HG03354 (cell line): ENCODE data around the gene NCEH1.

Source experiments
- ATAC-seq: cut with Tn5 transposase; IDR thresholded peaks from one replicate; pipeline ENCODE4 v1.9.1; 2021; ENCODE audit warnings: mild to moderate bottlenecking; ENCODE audit not compliant: unreplicated experiment, poor library complexity, severe bottlenecking

Gene NCEH1

GRCh38 chr3:172622156-172622555 lies 88.7 kb downstream of the NCEH1 start:
- no peak for ATAC-seq

- no peak for ATAC-seq
Measured at GRCh38 chr3:172617976-172618375, 92.9 kb downstream of the NCEH1 start.

- ATAC-seq, result no peak
Measured at GRCh38 chr3:172617013-172617706, 93.7 kb downstream of the NCEH1 start.

GRCh38 chr3:172616031-172616461 lies 94.8 kb downstream of the NCEH1 start:
- peak; percentile 65 for ATAC-seq

- ATAC-seq, result no peak
Measured at GRCh38 chr3:172615296-172615695, 95.6 kb downstream of the NCEH1 start.

- ATAC-seq, result no peak
Measured at GRCh38 chr3:172614340-172615274, 96.3 kb downstream of the NCEH1 start.

GRCh38 chr3:172613845-172614244 lies 97.0 kb downstream of the NCEH1 start:
- ATAC-seq, result no peak

- ATAC-seq, result no peak
Measured at GRCh38 chr3:172612871-172613678, 97.8 kb downstream of the NCEH1 start.

- ATAC-seq, result no peak
Measured at GRCh38 chr3:172609750-172610149, 101.1 kb downstream of the NCEH1 start.

- ATAC-seq, result no peak
Measured at GRCh38 chr3:172608575-172608974, 102.3 kb downstream of the NCEH1 start.

- ATAC-seq, result no peak
Measured at GRCh38 chr3:172607305-172608121, 103.4 kb downstream of the NCEH1 start.

GRCh38 chr3:172606021-172606420 lies 104.8 kb downstream of the NCEH1 start:
- ATAC-seq, result no peak

GRCh38 chr3:172604895-172605646 lies 105.8 kb downstream of the NCEH1 start:
- no peak for ATAC-seq

GRCh38 chr3:172601066-172601832 lies 109.6 kb downstream of the NCEH1 start:
- no peak for ATAC-seq

- ATAC-seq, result no peak
Measured at GRCh38 chr3:172600644-172601065, 110.2 kb downstream of the NCEH1 start.

GRCh38 chr3:172598904-172599303 lies 112.0 kb downstream of the NCEH1 start:
- ATAC-seq, result no peak

- no peak for ATAC-seq
Measured at GRCh38 chr3:172596394-172596706, 114.5 kb downstream of the NCEH1 start.
